ENCODE data around the gene SHANK3.
"Not testable (repeated sequence)": the region's sequence is repeated elsewhere in the genome, so short reads cannot be mapped to it uniquely, and the experiment has no call there.

SHANK3 gene

DNA sequence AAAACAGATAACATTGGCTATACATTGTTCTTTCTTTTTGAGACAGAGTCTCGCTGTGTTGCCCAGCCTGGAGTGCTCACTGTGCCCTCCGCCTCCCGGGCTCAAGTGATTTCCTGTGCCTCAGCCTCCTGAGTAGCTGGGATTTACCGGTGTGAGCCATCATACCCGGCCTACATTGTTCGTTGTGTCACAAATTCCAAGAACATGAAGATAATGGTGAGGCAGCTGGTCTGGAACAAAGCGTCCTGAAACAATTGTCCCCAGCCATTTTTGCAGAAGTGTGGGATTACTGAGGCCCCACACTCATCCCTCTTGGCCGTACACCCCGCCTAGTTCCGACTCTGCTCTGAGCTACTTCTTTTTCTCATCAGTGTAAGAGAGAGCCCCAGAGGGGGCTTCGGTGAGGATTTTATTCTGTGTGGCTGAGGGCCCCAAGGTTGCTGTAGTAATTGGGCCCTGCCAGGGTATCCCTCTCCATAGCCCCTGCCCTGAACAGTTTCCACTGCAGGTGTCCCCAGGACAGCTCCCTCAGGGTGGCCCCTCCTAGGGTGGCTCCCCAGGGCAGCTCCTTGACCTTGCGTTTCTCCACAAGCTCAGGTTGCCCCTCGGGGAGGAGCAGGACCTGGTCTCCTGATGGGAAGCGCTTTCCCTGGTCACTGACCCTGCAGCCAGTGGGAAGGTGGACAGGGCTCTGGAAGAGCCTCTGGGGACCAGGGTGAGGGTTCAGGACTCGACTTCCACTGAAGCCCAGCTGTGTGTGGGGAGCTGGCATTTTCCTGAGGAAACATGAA lies 31.6 kb upstream of the SHANK3 start:
- TF ChIP-seq, protein P1, sequence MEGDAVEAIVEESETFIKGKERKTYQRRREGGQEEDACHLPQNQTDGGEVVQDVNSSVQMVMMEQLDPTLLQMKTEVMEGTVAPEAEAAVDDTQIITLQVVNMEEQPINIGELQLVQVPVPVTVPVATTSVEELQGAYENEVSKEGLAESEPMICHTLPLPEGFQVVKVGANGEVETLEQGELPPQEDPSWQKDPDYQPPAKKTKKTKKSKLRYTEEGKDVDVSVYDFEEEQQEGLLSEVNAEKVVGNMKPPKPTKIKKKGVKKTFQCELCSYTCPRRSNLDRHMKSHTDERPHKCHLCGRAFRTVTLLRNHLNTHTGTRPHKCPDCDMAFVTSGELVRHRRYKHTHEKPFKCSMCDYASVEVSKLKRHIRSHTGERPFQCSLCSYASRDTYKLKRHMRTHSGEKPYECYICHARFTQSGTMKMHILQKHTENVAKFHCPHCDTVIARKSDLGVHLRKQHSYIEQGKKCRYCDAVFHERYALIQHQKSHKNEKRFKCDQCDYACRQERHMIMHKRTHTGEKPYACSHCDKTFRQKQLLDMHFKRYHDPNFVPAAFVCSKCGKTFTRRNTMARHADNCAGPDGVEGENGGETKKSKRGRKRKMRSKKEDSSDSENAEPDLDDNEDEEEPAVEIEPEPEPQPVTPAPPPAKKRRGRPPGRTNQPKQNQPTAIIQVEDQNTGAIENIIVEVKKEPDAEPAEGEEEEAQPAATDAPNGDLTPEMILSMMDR (IDR thresholded peaks at IDR 0.05), result no peak
- no peak overlapping the region for H3K4me3 ChIP-seq
- no peak for DNase-seq (ENCODE audit: low spot score)
- H3K27ac ChIP-seq, result no peak overlapping the region

DNA sequence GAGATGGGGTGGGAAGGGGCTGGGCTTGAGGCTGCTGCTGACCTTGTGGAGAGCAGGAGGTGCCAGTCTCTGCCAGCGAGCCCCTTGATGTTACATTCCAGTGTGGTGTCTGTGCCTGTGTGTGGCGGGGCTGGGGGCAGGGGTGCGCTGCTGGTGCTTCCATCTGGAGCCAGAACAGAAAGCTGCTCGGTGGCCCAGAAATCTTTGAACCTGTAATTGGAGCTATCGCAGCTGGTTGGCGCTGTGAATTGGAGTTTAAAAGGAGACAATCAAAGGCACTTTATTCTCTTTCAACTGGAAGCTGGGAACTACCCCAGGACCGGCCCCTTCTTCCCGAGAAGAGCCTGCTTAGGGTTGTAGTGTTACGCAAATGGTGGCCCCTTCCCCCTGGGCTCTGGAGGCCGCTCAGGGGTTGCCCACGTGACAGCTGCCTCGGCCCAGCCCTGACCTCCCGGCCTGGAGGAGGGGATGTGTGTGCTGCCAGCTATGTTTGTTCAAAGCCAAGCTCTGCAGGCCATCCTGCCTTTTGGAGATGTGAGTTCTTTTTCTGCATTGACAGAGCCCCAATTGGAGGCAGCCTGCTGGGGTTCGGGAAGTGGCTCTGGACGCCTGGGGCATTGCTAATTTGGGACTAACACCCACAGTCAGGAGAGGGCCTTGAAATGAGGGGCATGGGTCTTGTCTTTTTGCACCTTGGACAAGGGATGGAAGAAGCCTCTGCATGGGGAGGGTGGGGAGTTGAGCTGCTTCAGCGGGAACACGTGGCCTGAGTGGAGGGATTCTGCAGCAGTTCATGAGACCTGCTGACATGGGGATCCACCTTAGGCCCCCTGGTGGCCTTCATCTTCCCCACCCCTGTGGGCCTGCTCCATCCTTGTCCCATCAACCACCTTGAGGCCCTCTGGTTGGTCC lies 30.7 kb upstream of the SHANK3 start:
- H3K4me3 ChIP-seq, result no peak overlapping the region
- TF ChIP-seq, protein P1 (IDR thresholded peaks at IDR 0.05), result no peak
- no peak overlapping the region for H3K27ac ChIP-seq
- DNase-seq (ENCODE audit: low spot score), result no peak

DNA sequence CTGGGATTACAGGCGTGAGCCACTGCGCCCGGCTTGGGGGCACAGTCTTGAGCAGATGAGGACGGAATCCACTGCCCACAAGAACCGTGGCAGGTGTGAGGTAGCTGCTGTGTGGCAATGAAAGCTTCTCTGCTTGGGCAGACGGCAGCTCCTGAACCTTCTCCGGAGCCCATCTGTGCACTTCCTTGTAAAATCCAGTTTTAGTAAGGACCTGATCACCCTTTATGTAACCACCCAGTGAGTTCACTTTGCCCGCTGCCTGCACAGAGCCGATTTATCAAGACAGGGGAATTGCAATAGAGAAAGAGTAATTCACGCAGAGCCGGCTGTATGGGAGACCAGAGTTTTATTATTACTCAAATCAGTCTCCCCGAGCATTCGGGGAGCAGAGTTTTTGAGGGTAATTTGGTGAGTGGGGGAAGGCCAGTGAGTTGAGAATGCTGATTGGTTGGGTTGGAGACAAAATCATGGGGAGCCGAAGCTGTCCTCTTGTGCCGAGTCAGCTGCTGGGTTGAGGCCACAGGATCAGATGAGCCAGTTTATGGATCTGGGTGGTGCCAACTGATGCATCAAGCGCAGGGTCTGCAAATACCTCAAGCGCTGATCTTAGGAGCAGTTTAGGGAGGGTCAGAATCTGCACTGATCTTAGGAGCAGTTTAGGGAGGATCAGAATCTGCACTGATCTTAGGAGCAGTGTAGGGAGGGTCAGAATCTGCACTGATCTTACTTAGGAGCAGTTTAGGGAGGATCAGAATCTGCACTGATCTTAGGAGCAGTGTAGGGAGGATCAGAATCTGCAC lies 29.4 kb upstream of the SHANK3 start:
- DNase-seq (ENCODE audit: low spot score); H3K27ac ChIP-seq; H3K4me3 ChIP-seq: not testable (repeated sequence)

DNA sequence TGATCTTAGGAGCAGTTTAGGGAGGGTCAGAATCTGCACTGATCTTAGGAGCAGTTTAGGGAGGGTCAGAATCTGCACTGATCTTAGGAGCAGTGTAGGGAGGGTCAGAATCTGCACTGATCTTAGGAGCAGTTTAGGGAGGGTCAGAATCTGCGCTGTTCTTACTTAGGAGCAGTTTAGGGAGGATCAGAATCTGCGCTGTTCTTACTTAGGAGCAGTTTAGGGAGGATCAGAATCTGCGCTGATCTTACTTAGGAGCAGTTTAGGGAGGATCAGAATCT lies 28.9 kb upstream of the SHANK3 start:
- H3K27ac ChIP-seq; H3K4me3 ChIP-seq; DNase-seq (ENCODE audit: low spot score): not testable (repeated sequence)

DNA sequence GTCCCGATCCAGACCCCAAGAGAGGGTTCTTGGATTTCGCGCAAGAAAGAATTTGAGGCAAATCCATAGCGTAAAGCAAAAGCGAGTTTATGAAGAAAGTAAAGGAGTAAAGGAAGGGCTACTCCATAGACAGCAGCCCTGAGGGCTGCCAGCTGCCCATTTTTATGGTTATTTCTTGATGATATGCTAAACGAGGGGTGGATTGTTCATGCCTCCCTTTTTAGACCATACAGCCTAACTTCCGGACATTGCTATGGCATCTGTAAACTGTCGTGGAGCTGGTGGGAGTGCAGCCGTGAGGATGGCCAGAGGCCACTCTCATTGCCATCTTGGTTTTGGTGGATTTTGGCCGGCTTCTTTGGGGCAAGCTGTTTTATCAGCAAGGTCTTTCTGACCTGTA lies 19.4 kb upstream of the SHANK3 start:
- DNase-seq (ENCODE audit: low spot score), result no peak
- TF ChIP-seq, protein P1 (IDR thresholded peaks at IDR 0.05), result no peak
- no peak overlapping the region for H3K27ac ChIP-seq
- H3K4me3 ChIP-seq, result no peak overlapping the region

DNA sequence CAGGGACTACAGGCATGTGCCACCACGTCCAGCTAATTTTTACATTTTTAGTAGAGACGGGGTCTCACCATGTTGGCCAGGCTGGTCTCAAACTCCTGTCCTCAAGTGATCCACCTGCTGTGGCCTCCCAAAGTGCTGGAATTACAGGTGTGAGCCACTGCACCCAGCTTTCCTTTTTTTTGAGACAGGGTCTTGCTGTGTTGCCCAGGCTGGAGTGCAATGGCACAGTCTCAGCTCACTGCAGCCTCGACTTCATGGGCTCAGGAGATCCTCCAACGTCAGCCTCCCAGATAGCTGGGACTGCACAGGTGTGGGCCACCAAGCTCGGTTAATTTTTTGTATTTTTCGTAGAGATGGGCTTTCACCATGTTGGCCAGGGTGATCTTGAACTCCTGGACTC lies 18.0 kb upstream of the SHANK3 start:
- not testable (repeated sequence) for H3K27ac ChIP-seq; DNase-seq (ENCODE audit: low spot score); H3K4me3 ChIP-seq

DNA sequence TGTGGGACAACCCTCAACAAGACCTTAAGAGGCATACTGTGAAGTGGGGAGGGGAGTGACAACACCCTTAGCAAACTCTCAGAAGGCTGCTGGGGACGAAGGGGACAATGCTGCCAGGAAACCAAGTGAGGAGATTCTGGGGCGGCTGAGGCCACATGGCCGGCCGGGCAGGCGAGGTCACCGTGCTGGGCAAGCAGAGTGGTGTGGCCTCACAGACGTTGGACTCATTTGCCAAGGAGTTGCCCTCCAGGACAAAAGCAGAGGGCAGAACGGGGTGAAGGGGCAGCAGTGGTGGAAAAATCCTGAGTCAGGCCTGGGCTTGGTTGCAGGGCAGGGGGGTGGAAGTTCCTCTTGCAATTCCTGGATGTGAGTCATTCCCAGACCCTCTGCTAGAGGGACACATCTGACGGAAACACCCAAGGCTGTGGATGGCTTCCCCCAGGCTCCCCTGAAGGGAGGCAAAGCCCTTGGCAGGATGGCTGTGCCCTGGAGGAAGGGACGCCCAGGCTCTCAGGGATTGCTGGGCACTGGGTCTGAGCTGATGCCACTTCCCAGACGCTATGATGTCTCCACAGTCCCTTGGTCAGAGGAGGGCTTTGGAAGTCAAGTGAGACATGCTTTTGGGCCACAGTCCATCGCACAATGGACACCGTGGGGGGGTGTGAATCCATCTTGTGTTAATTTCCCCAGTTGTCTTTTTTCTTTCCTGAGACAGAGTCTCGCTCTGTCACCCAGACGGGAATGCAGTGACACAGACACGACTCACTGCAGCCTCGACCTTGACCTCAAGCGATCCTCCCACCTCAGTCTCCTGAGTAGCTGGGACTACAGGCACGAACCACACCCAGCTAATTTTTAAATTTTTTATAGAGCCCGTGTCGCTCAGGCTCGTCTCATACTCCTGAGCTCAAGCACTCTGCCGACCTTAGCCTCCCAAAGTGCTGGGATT lies 16.2 kb upstream of the SHANK3 start:
- no peak for DNase-seq (ENCODE audit: low spot score)
- Histone ChIP-seq H3K4me3 (no peak overlapping the region), H3K27ac (peak overlapping the region in 1 of 2 donors; percentile 64)
- TF ChIP-seq, protein P1 (IDR thresholded peaks at IDR 0.05), result no peak
